MG63 (cell line): ENCODE measurements around the gene SMPDL3B. TPM values are rescaled to one million over a fixed set of nuclear protein-coding genes. Genes with fewer than 3 reads are reported as not detected.

Source experiments
- DNase-seq: peaks from one replicate; pipeline ENCODE4 v3.0.0-alpha.2; 2020
- H3K27me3 ChIP-seq: fragments of 250-450 bp; sonication (Bioruptor Pico); 2 replicates; pipeline ENCODE4 v1.5.1; 2020; ENCODE audit warnings: mild to moderate bottlenecking, moderate library complexity
- H3K36me3 ChIP-seq: fragments of 250-450 bp; sonication (Bioruptor Pico); 2 replicates; pipeline ENCODE4 v1.5.1; 2020; ENCODE audit warnings: mild to moderate bottlenecking, moderate library complexity
- H3K4me3 ChIP-seq: fragments of 250-450 bp; sonication (Bioruptor Pico); 2 replicates; pipeline ENCODE4 v1.5.1; 2020; ENCODE audit warnings: mild to moderate bottlenecking, moderate library complexity
- H3K9me3 ChIP-seq: fragments of 250-450 bp; sonication (Bioruptor Pico); 2 replicates; pipeline ENCODE4 v1.5.1; 2020; ENCODE audit warnings: mild to moderate bottlenecking, moderate library complexity
- total RNA-seq: library from RNA; depleted of rRNA; stranded (reverse); fragments of >200 nt; shearing (Covaris generic); gene quantifications from 2 replicates; pipeline ENCODE4 v1.2.3, GENCODE V29; 2014; ENCODE audit warnings: low replicate concordance

Gene SMPDL3B
- total RNA-seq, 1 experiment from 2014 or later = not detected

DNA sequence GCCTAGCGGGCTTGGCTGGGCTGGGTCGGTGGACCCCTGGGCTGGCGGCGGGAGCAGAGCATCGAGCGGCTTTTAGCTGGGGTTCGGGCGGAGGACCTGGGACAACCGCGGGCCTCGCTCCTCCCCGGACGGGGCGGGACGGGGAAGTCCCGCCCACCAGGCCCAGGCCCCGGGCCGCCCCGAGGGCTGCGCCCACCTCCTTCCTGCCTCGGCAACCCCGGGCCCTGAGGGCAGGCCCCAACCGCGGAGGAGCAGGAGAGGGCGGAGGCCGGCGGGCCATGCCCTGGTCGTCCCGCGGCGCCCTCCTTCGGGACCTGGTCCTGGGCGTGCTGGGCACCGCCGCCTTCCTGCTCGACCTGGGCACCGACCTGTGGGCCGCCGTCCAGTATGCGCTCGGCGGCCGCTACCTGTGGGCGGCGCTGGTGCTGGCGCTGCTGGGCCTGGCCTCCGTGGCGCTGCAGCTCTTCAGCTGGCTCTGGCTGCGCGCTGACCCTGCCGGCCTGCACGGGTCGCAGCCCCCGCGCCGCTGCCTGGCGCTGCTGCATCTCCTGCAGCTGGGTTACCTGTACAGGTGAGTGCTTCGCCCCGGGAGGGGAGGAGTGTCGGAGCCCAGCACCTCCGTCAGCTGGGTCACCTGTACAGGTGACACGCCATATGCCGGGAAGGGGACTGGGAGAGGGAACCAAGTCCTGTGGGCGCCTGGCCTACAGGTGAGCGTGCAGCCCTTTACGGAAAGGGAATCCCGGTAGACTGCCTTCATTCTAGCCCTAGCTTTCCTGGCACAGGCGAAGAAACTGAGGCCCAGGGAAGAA lies 25.2 kb downstream of the SMPDL3B start, which contains the start of gene XKR8:
TSS of gene XKR8 (plus strand) at position 182 of the 812 bp plus-strand sequence. CDS start at position 279, 97 bp downstream.
- H3K27me3 ChIP-seq = no peaks in the 10 kb centered on the region
- DNase-seq = peak; percentile 87
- H3K4me3 ChIP-seq = peak within 1 kb of the TSS; percentile 56
- H3K9me3 ChIP-seq = no peaks in the 10 kb centered on the region
- peaks cover 7% of the 10 kb centered on the region for H3K36me3 ChIP-seq

DNA sequence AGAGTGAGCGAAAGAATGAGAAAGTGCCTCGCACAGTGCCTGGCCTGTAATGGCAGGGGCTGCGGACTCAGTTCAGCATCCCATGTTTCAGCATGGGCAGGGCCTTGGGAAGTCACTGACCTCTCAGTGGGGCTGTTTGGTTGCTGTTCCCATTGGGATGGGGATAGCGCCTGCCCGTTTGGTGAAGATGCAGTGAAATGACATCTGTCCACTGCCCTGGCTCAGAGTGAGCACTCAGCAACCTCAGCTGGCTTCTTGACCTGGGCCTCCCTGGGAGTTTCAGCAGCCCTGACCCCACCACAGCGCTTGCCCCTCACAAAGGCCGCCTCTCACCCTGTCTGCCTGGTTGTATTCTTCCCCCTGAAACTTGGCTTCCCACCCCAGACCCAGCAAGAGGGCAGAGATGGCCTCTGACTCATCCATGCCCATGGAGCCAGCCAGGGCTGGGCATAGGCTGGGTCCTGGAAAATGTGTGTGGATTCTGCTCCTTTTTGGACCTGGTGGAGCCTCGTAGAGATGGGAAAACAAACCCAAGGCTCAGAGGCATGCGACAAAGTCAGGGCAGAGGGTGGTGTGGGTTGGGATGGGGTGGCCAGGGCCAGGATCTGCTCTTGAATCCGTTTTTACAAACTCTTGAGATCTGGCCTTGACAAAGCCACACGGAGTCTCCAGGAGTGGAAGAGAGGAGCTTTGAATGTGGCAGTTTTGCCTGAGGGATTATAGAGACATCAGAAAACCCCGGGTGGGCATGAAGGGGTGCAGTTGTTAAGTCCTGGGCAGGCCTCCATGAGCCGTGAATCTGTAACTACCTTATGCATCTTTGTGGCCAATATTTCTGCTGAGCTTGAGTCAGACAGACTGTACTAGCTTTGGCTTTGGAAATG lies 26.2 kb downstream of the SMPDL3B start:
- DNase-seq = peak; percentile 81

DNA sequence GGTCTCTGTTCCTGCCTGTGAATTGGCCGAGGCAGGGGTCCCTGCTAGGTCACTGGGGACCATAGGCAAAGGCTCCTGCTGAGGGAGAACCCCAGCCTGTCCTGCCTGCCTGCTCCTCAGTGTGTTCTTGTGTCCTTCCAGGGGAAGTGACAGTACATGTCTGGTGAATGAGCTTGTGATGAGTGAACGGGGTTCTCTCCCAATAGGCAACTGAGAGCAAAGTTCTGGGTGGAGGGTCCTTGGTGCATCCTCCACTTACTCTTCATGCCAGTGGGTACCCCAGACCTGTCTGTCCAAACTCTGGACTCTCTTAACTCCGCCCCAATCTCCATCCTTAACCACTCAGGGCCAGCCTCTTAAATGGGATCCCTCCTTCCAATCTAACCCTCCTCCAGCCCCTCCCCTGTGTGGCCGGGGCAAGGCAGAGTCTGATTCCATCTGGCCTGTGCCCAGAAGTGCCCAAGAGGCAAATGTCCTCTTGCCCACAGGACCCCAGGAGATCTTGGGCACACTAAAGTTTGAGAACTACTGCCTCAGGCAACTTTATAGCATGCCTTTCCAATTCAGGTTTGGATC lies 26.9 kb downstream of the SMPDL3B start:
- no peaks in the 10 kb centered on the region for H3K27me3 ChIP-seq
- DNase-seq = peak; percentile 59
- peak overlapping the region; percentile 56 for H3K4me3 ChIP-seq
- H3K9me3 ChIP-seq = no peaks in the 10 kb centered on the region
- peaks cover 8% of the 10 kb centered on the region for H3K36me3 ChIP-seq

More for the DNA sequence above, 26.2 kb downstream of the SMPDL3B start:
- peak overlapping the region; percentile 56 for H3K4me3 ChIP-seq
- H3K27me3 ChIP-seq = no peaks in the 10 kb centered on the region
- H3K9me3 ChIP-seq = no peaks in the 10 kb centered on the region
- H3K36me3 ChIP-seq = peaks cover 7% of the 10 kb centered on the region

DNA sequence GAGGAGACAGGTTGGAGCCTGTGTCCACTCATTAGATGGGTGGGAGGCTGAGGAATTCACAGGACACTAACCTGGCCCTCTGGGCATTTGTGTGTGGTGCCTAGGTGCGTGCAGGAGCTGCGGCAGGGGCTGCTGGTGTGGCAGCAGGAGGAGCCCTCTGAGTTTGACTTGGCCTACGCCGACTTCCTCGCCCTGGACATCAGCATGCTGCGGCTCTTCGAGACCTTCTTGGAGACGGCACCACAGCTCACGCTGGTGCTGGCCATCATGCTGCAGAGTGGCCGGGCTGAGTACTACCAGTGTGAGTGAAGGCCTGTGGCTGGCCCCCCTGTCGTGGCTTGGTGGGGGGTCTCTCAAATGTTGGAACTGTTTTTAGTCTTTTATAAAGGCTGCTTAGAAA lies 28.6 kb downstream of the SMPDL3B start:
- Histone ChIP-seq H3K9me3 (no peaks in the 10 kb centered on the region), H3K27me3 (no peaks in the 10 kb centered on the region), H3K36me3 (peaks cover 21% of the 10 kb centered on the region), H3K4me3 (no peak overlapping the region)
- DNase-seq = no peak

DNA sequence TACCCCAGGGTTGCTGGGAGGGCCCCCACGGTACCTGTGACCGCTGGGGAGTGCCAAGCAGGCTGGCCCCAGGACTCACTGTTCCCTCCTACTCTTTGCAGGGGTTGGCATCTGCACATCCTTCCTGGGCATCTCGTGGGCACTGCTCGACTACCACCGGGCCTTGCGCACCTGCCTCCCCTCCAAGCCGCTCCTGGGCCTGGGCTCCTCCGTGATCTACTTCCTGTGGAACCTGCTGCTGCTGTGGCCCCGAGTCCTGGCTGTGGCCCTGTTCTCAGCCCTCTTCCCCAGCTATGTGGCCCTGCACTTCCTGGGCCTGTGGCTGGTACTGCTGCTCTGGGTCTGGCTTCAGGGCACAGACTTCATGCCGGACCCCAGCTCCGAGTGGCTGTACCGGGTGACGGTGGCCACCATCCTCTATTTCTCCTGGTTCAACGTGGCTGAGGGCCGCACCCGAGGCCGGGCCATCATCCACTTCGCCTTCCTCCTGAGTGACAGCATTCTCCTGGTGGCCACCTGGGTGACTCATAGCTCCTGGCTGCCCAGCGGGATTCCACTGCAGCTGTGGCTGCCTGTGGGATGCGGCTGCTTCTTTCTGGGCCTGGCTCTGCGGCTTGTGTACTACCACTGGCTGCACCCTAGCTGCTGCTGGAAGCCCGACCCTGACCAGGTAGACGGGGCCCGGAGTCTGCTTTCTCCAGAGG lies 31.8 kb downstream of the SMPDL3B start:
- Histone ChIP-seq H3K4me3 (no peak overlapping the region), H3K9me3 (no peaks in the 10 kb centered on the region), H3K36me3 (peaks cover 32% of the 10 kb centered on the region), H3K27me3 (no peaks in the 10 kb centered on the region)
- no peak for DNase-seq

DNA sequence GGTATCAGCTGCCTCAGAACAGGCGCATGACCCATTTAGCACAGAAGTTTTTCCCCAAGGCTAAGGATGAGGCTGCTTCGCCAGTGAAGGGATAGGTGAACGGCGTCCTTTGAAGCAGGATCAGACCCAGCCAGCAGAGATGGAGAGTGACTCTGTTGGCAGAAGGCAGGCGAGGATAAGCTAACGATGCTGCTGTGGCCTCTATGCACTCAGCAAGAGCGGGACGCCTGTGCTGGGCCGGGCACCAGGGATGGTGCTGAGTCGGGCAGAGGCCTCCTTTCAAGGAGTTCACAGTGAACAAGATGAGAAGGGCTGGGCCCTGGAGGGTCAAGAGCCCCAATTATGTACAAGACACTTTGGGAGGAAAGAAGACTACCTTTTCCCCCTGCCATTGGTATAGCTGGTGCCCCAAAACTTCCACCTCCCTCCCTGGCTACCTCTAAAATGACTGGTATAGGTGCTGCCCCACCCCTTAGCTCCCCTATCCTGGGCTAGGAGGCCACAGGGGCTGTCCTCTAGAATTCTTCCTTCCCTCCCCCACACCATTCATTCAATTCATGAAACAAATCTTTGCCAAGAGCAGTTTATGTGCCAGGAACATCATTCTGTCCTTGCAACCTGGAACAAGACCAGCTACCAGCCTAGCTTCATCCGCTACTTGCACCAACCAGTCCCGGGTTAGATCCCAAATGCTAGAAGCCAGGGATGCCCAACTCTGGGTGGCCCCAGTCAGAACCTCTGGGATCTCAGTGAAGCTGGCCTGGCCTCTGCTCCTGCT lies 32.5 kb downstream of the SMPDL3B start:
- DNase-seq = no peak

DNA sequence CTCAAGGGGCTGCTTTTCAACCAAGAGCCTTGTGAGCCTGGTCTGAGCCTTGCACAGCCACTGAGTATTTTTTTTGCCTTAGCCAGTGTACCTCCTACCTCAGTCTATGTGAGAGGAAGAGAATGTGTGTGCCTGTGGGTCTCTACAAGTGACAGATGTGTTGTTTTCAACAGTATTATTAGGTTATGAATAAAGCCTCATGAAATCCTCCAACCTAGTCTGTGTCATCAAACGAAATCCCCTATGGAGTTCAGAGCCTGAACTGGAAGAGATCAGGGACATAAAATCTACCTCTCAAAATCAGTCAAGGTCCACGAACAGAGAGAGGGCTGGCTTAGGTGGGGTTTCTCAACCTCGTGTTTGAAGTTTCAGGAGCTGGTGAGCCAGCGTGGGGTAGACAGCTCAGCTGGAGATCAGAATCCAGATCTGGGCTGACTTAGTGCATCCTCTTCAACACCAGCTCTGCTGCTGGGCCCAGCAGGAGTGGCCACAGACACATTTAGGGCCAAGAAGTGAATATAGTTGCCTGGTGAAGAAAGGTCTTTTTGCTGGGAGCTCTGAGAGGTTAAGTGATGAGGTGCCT lies 33.2 kb downstream of the SMPDL3B start:
- no peak for DNase-seq
- Histone ChIP-seq H3K4me3 (no peak overlapping the region), H3K36me3 (peaks cover 35% of the 10 kb centered on the region), H3K27me3 (no peaks in the 10 kb centered on the region), H3K9me3 (no peaks in the 10 kb centered on the region)

More for the DNA sequence above, 32.5 kb downstream of the SMPDL3B start:
- Histone ChIP-seq H3K4me3 (no peak overlapping the region), H3K9me3 (no peaks in the 10 kb centered on the region), H3K27me3 (no peaks in the 10 kb centered on the region), H3K36me3 (peaks cover 35% of the 10 kb centered on the region)

DNA sequence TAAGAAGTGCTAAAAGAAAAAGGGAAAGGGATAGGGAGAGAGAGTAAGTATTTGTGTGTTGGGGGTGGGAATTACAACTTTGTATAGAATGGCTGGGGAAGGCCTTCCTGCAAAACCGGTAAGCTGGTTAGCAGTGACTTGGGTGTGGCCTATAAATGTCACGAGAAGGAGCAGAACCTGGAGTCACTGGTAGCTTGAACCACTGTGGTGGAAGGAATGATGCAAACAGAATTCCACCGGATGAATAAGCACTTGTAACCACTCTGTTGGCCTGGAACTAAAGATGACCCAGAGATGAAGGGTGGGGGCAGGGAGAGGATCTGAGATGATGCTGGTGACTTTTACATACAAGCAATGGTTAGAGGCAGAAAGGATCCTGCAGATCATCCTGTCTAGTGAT lies 33.9 kb downstream of the SMPDL3B start:
- no peaks in the 10 kb centered on the region for H3K9me3 ChIP-seq
- no peaks in the 10 kb centered on the region for H3K27me3 ChIP-seq
- DNase-seq = peak; percentile 64
- peaks cover 33% of the 10 kb centered on the region for H3K36me3 ChIP-seq
- H3K4me3 ChIP-seq = no peak overlapping the region

DNA sequence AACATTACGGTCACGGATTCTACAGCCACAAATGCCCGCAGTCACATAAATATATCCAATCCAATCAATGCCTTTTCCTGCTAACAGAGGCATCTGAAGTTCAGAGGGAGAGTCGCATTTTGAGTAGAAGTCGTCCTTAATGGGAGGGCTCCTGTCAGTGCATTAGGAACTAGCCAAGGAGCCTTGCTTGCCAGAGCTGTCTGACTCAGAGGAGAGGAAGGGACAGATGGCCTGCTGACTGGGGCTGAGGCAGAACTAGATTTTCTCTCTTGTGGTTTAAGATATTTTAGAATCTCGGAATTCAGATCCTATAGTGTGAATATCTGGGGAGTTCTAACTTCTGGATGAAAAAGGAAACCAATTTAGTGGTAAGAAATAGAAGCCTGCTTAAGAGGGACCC lies 35.6 kb downstream of the SMPDL3B start:
- Histone ChIP-seq H3K36me3 (peaks cover 33% of the 10 kb centered on the region), H3K27me3 (no peaks in the 10 kb centered on the region), H3K4me3 (no peak overlapping the region), H3K9me3 (no peaks in the 10 kb centered on the region)
- peak; percentile 82 for DNase-seq

DNA sequence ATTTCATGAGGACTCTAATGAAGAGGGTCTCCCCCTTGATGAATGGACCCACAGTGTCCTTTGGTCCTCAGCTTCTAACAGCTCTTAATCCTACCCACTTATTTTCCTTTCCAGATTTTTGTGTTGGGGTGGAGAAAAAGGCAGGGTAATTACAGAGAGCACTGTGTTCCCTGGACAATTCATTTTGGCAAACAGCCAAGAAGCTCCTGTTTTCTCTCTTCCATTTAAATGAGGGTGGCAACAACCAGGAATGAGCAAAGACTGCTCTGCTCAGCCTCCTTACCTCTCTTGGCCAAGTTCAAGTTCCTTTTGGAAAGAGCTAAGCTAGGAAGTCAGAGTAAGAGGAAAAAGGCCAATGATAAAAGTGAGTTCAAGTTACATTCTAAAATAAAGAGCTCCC lies 36.9 kb downstream of the SMPDL3B start:
- H3K9me3 ChIP-seq = no peaks in the 10 kb centered on the region
- peaks cover 33% of the 10 kb centered on the region for H3K36me3 ChIP-seq
- H3K27me3 ChIP-seq = no peaks in the 10 kb centered on the region
- no peak for DNase-seq
- no peak overlapping the region for H3K4me3 ChIP-seq

DNA sequence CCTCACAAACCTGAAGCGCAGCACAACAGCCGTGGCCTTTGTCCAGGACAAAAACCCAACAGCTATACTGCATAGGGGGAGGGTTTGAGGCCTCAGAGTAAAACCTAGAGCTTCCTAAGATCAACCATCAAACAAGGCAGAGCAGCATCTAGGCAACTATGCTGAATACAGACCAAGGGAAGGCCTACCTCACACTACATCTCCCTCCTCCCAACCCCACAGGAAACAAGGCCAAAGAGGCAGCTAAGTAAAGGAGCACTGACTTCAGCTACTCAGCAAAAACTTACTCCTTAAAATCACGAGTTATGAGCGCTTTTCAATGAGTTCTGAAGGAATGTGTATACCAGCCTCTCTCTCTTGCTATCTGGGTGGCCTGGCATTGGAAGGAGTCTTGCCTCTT lies 37.3 kb downstream of the SMPDL3B start:
- Histone ChIP-seq H3K27me3 (no peaks in the 10 kb centered on the region), H3K4me3 (no peak overlapping the region), H3K9me3 (no peaks in the 10 kb centered on the region), H3K36me3 (peaks cover 33% of the 10 kb centered on the region)
- no peak for DNase-seq

DNA sequence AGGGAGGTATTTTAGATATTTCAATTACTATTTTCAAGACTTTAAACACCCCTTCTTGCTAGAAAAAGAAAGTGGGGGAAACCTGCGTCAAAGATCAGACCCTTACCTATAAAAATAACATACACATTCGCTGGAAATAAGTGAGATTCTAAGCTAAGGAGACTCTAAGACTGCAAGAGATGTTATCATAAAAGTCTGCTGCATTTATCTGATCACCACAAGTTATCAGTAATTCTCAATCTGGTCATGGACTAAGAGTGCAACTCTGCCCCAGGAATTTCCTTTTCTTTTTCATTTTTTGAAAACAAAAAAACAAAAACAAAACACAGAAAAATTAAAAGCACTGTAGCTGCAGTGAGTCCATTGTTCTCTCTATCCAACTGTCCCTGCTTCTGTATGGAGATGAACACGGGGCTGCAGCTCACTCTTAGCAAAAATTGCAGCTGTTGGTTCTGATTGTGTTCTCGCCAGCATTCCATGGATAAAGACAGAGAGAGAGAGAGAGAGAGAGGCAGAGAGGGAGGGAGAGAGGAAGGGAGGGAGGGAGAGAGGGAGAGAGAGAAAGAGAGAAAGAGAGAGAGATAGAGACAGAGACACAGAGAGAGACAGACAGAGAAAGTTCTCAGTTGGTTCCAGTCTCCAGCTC lies 39.1 kb downstream of the SMPDL3B start:
- Histone ChIP-seq H3K4me3 (no peak overlapping the region), H3K9me3 (no peaks in the 10 kb centered on the region), H3K36me3 (peaks cover 26% of the 10 kb centered on the region), H3K27me3 (no peaks in the 10 kb centered on the region)
- no peak for DNase-seq

DNA sequence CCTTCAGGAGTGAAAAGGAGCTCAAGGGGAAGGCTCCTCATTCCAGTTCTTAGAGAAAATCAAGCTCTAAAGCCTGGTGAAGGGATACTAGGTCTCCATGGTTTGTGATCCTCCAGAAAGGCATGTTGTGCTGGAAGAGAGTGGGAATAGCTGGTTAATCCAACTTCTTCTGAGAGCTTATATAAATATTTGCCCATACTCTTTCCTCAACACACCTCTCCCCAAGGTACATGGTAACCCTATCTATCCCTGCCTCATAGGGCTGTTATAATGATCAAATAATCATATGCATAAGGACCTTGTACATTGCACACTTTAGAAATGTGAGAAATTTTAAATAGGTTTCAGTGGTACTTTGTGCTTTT lies 39.6 kb downstream of the SMPDL3B start:
- Histone ChIP-seq H3K36me3 (peaks cover 25% of the 10 kb centered on the region), H3K4me3 (no peak overlapping the region), H3K9me3 (no peaks in the 10 kb centered on the region), H3K27me3 (no peaks in the 10 kb centered on the region)
- no peak for DNase-seq

DNA sequence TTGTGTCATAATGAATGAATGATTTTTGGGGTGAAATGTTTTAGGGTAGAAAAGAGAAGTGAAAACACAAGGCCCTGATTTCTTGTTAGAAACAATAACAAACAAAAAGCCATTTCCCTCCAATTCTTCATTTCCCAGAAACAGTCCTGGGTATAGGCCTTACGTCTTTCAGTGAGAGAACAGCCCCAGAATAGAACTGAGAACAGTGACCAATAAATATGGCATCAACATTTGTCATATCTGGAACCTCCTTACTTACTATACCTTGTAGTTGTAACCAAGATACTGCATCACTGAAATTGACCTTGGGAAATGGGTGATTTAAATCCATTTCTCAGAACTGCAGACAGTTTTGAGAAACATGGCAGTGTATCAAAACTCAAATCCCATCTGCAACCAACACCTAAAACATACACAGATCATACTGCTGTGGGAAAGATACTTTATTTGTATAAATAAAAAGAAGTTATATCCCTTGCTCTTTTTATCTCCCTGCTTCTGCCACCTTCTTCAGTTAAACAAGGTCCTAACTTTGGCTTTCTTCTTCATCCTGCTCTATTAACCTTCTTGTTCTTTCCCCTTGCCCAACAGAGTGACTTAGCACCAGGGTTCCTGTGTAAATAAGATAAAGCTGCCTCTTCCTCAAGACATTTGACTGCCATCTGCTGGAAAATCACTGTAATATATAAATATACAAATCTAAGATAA lies 44.5 kb downstream of the SMPDL3B start:
- H3K36me3 ChIP-seq = peaks cover 13% of the 10 kb centered on the region
- DNase-seq = no peak
- H3K27me3 ChIP-seq = no peaks in the 10 kb centered on the region
- no peak overlapping the region for H3K4me3 ChIP-seq
- no peaks in the 10 kb centered on the region for H3K9me3 ChIP-seq

DNA sequence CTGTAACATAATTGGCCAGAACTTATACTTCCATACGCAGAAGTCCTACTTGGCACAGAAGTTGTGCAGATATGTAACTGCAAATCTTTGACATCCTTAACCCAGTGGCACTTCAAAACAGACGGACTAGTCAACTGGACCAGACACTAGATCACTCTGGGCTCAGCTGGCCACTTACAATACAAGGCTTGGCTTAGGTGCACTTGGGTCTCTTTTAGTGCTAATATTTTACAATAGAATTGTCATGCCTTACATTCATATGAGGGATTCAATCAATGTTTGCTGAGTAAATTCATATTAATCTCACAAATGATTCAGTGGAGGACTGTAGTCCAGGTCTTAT lies 45.0 kb downstream of the SMPDL3B start:
- no peaks in the 10 kb centered on the region for H3K27me3 ChIP-seq
- no peak overlapping the region for H3K4me3 ChIP-seq
- DNase-seq = no peak
- peaks cover 8% of the 10 kb centered on the region for H3K36me3 ChIP-seq
- H3K9me3 ChIP-seq = no peaks in the 10 kb centered on the region
